Stimulated activated CD4-positive, alpha-beta T cell treated with anti-CD3 and anti-CD28 coated beads, TNF-alpha, amount 100 ng/mL, for 48 hours (primary cell): Measurements from ENCODE around the gene C5orf46.

Experiments
- DNase-seq, 3 donors: peaks; one replicate each; pipeline ENCODE4 v3.0.0-alpha.2; 2020; ENCODE audit warnings: low read depth in 3 of 3

Gene C5orf46

DNA sequence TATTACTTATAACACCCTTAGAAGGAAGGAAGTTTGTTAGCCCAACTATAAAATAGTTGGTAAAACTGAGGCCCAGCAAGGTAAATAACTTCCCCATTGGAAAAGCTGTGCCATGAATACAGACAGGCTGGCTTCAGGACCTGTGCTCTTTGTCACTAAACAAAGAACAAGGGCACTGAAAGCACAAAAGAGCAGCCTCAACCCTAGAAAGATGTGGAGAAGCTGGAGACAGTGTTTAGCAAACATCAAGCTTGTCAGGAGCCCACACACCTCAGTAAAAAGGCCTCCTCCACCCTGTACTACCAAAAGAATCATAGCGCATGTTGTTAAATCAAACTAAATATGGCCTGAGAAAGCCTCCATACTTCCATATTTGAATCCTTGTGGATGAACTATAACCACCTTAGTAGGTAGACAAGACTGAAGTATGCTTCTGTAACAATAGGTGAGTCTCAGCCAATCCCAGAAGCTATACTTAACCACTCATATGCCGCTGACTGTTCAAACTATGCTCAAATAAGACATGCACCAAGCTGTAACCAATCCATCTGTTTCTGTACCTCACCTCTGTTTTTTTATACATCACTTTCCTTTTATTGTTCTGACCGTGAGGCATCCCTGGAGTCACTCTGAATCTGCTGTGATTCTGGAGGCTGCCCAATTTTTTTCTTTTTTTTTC lies 46.2 kb downstream of the C5orf46 start:
- DNase-seq = no peak

GRCh38 chr5:147858565-147858964 lies 47.8 kb downstream of the C5orf46 start:
- DNase-seq = no peak

DNA sequence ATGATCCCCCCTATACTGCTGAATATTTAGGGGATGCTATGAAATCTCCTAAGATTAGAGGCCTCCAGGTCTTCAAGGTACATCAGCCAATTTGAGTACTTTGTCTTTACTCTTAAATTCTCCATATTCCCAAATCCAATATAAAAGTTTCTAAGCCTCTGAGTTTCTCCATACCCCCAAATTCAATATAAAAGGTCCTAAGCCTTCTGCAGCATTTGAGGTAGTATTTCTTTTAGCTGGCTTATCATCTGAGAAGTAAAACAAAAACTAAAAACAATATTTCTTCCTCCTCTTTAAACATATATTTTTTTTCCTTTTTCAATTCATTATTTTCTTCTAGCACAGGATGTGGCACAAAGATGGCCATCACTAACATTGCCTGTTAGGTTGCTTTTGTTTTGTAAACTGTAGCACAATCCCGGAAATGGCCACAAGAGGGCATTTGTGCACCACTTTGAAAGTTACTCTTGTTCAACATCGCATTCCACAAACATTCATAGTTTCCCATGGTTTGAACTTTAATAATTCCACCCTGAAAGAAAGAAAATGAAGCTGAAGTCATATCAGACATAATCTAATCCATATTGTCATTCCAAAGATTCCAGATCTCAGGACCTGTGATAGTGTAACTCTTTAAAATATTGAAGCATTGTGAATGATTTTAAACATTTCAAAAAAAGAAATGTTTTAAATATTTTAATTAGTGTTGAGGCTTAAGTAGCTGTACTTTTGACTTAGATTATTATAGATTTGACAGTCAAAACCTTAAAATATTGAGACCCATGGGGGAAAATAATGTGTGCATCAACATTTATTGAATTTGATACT lies 48.8 kb downstream of the C5orf46 start:
- DNase-seq = peak in 2 of 3 donors; percentile 5 to 8

DNA sequence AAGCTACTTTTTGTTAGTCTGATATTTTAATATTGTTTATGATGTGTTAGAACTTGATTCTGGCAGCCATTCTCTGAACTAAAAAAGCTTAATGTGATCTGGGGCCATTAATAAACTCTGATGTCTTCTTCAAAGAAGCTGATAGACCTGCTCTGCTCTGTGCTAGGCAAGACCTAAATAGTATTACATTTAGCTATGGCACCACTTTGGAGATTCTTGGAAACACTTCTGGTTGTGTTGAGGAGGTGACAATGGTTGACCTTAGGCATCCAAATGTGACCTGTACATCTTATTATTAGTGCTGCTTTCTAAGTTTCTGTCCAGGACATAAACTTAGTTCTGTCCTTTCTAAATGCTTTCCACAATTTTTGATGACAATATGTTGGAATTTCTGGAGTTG lies 49.5 kb downstream of the C5orf46 start:
- no peak for DNase-seq

DNA sequence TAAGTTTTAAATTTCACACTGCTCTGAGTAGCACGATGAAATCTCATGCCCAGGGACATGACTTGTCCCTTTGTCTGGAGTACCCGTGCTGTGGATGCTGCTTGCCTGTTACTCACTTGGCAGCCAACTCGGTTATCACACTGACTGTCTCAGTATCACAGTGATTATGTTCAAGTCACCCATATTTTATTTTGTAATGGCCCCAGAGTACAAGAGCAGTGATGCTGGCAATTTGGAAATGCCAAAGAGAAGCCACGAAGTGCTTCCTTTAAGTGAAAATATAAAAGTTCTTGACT lies 50.6 kb downstream of the C5orf46 start:
- DNase-seq = no peak

DNA sequence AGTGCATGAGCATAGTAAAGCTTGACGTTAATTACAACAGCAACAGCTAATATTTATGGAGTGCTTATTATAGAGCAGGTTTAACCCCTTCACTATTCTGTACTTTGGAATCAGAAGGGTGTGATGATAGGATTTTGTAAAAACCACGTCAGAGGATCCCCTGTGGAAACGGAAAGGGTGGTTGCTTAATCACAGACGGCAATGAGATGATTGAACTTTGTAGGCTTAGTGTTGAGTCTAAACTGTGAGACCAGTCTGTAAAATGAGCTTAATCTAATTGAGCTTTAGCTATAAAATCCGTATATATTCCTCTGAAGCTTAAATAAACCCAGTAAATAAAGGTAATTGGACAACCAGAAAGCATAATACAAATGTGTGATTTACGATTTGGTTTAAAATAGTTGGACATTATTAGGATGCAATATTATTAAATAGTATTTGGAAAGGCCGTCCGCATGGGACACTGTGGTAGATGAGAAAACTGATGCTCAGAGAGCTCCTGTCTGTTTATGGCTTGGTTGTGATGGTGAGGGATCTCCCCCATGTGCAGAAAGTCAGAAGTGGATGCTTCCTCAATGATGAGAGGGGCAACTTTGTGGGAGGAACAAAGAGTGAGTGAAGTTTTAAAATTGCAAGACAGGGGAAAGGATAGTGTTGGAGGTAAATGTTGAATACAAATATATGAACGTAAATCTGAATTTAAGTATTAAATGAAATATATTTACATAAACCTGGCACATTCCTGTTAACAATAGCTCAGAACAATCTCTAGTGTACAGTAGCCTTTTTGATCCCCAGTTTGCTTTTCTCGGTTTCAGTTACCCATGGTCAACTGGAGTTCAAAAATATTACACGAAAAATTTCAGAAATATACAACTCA lies 51.2 kb downstream of the C5orf46 start:
- no peak for DNase-seq

DNA sequence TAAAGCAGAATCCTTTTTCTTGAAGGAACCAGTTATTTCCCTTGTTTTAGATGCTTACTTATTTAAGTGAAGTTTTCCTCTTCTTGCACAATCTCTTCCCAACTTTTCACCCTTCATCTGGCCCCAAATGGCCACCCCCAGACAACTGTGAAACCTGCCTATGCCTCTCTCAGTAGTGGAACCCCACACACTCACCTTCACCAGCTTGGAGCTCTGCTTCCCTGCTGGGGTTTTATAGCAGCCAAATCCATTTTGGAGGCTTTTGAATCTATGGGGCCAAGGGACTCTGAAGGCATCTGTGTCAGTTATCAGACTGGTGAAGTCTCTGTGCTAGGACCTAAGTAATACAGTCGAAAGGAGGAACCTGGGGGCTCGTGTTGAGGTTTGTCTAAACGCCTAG lies 52.0 kb downstream of the C5orf46 start:
- DNase-seq = no peak

- no peak for DNase-seq
Measured at GRCh38 chr5:147853372-147853987, 52.9 kb downstream of the C5orf46 start.

GRCh38 chr5:147852365-147852764 lies 54.0 kb downstream of the C5orf46 start:
- no peak for DNase-seq

DNA sequence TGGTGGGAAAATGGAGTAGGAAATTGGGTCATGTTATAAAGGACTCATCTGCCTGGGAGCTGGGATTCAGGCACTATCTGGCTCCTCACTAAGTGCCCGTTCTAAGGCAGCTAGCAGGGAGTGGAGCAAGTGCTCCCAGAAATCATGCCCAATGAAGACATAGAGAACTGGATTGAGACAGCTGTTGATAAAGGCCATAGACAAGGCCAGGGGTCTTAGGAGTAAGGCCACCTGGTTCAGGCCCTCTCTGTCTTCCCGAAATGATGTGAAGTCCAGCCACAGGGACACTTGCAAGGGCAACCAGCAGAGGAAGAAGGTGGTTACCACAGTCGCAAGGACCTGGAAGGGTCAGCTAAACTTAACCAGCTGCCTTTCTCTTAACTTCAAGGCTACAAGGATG lies 54.8 kb downstream of the C5orf46 start:
- DNase-seq = no peak

- no peak for DNase-seq
Measured at GRCh38 chr5:147849226-147849625, 57.1 kb downstream of the C5orf46 start.

DNA sequence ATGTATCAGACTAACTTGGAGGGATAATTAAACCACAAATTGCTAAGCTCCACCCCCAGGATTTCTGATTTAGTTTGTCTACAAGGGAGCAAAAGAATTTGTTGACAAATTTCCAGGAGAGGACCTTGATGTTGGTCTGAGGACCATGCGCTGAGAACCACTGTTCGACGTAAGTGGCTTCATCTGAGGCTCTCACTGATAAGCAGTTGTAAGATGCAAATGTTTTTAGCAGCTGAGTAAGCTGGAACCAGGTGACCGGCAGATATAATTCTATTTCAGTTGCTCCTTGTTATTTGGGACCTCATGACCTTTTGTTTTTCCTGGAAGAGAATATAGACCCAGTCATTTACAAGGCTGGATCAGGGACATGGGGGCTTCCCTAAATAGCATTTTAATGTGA lies 60.7 kb downstream of the C5orf46 start:
- no peak for DNase-seq

DNA sequence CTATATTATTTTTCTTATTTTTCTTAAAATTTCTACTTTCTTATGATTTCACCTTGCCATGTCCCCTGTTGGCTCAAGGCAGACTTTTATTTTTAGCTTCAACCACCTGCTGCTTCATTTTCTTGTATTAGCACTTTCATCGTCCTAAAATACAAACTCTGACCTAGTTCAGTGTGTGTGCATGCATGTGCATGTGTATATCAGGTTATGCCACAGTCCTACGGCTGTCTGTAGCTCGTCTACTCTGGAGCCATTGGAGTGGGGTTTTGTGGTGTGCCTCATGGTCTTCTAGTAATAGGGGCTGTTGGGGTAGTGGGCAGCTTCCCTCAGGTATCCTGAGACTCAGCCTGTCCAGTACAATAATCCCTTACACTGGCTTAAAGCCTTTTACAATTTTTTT lies 61.5 kb downstream of the C5orf46 start:
- no peak for DNase-seq

DNA sequence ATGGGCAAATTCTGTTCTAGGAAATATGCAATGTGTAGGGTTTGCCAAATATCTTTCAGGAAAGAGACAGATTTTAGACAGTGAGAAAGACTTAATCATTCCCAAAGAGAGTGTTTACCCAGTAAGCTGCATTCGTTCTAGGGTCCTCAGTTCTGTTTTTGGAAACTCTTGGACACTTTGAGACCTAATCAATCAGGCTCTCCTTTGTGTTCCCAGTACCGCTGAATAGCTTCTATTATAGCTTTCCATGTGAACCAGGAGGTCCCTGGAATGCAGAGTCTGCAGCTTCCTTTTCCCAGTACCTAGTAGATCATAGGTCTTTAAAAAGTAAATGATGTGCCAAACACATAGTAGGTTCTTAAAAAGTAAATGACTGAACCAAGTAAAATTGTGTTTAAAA lies 63.5 kb downstream of the C5orf46 start:
- DNase-seq = no peak
